ENCODE measurements around the gene PROS1.

DNA sequence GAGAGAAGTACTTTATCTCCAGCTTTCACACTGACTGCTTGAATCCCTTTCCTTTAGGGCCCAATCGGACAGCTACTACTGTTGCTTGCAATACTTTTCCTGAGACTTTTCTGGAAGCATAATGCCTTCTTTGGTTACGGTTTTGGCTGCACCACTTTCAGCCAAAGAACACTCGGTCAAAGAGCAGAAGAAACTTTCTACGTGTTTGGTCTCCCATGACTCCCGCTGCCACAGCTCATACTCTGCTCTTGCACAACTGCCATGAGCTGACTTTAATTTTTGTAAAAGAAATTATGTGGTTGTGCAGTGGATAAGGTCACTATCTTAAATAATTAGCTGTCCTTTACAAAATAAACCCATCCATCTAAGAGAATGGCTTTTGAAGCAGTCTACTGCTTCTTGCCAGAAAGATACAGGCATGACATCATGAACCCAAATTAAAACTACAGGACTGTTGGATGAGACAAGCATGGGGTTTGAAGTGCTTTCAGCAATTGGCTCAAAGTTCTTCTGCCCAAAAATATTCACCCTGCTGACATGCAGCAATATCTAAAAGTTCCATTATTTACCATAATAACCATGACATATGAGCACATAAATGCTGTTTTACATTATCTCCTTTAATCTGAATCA lies 42.0 kb downstream of the PROS1 start:
- TF ChIP-seq POLR2A (IDR thresholded peaks at IDR 0.05; ENCODE audit: low read length) = no peak
- no peak for TF ChIP-seq GATA1 (IDR thresholded peaks at IDR 0.05; ENCODE audit: low read depth, low read length)
